Muscle of leg (tissue), 16 donors: ENCODE results near the gene CDK13. TPM values are rescaled to one million over a fixed set of nuclear protein-coding genes. Genes with fewer than 3 reads are reported as not detected.
"Not testable (repeated sequence)": the region's sequence is repeated elsewhere in the genome, so short reads cannot be mapped to it uniquely, and the experiment has no call there.

Source experiments
- DNase-seq: peaks from one replicate; pipeline ENCODE4 v3.0.0; 2013
- H3K27ac ChIP-seq: one replicate; pipeline ENCODE4 v1.5.1; 2013; ENCODE audit warnings: mild to moderate bottlenecking, low read length, control low read depth
- H3K27me3 ChIP-seq: one replicate; pipeline ENCODE4 v1.6.1; 2013; ENCODE audit warnings: low read length; ENCODE audit not compliant: control insufficient read depth, insufficient read depth
- H3K36me3 ChIP-seq: one replicate; pipeline ENCODE4 v1.6.1; 2013; ENCODE audit warnings: low read length; ENCODE audit not compliant: control insufficient read depth, insufficient read depth
- H3K4me1 ChIP-seq: one replicate; pipeline ENCODE4 v1.6.1; 2013; ENCODE audit warnings: low read length; ENCODE audit not compliant: control insufficient read depth, insufficient read depth
- H3K4me3 ChIP-seq: one replicate; pipeline ENCODE4 v1.5.1; 2013; ENCODE audit warnings: low read length, control low read depth
- H3K9me3 ChIP-seq: replicated peaks from 2 replicates; pipeline ENCODE4 v1.6.1; 2013; ENCODE audit warnings: low read depth, low read length; ENCODE audit not compliant: control insufficient read depth
- WGBS: methylation state at CpG from one replicate; pipeline ENCODE4 v1.1.5; 2013; ENCODE audit warnings: missing lambda C conversion rate; ENCODE audit not compliant: insufficient coverage; 5-methylcytosine and 5-hydroxymethylcytosine counted together
- long read RNA-seq, 11 donors: transcript quantifications; one replicate each; lab custom pipeline, GENCODE V29; 2026
- polyA plus RNA-seq, 8 donors: library from polyadenylated mRNA; unstranded; fragments of 120-200 nt; gene quantifications; one replicate each; pipeline versions ENCODE4 v1.2.1 to v1.2.3, GENCODE V29; 2013; ENCODE audit warnings: inconsistent platforms in 1 of 8, low replicate concordance in 1 of 8; ENCODE audit not compliant: insufficient read length in 8 of 8, insufficient read depth in 1 of 8
- total RNA-seq: library from RNA; stranded (reverse); fragments of 120-200 nt; gene quantifications from one replicate; pipeline ENCODE4 v1.2.4, GENCODE V29; 2013

The CDK13 gene
- total RNA-seq (52.8 TPM), polyA plus RNA-seq (10 to 100 TPM; 32.3 to 43.9 (median 33.8) TPM)
- long read RNA-seq, donor 1, full-length matches to known transcripts: 2 of 2 reads
- long read RNA-seq, donor 1, partial matches to known transcripts: 0 of 2 reads
- long read RNA-seq, donor 1, other reads (novel, unspliced or antisense): 0 of 2 reads
- long read RNA-seq, donor 2, partial matches to known transcripts: 0 of 1 reads
- long read RNA-seq, donor 2, other reads (novel, unspliced or antisense): 0 of 1 reads
- long read RNA-seq, donor 3, full-length matches to known transcripts: 3 of 11 reads
- long read RNA-seq, donor 3, partial matches to known transcripts: 8 of 11 reads
- long read RNA-seq, donor 3, other reads (novel, unspliced or antisense): 0 of 11 reads
- long read RNA-seq, donor 4, full-length matches to known transcripts: 10 of 18 reads
- long read RNA-seq, donor 4, partial matches to known transcripts: 8 of 18 reads
- long read RNA-seq, donor 4, other reads (novel, unspliced or antisense): 0 of 18 reads
- long read RNA-seq, donor 5, full-length matches to known transcripts: 10 of 10 reads
- long read RNA-seq, donor 5, partial matches to known transcripts: 0 of 10 reads
- long read RNA-seq, donor 5, other reads (novel, unspliced or antisense): 0 of 10 reads
- long read RNA-seq, donor 6, full-length matches to known transcripts: 3 of 147 reads
- long read RNA-seq, donor 6, partial matches to known transcripts: 144 of 147 reads
- long read RNA-seq, donor 6, other reads (novel, unspliced or antisense): 0 of 147 reads
- long read RNA-seq, donor 7, partial matches to known transcripts: 5 of 7 reads
- long read RNA-seq, donor 7, other reads (novel, unspliced or antisense): 0 of 7 reads
- long read RNA-seq, donor 8, partial matches to known transcripts: 0 of 1 reads
- long read RNA-seq, donor 8, other reads (novel, unspliced or antisense): 0 of 1 reads
- long read RNA-seq, donor 9, full-length matches to known transcripts: 7 of 7 reads
- long read RNA-seq, donor 9, partial matches to known transcripts: 0 of 7 reads
- long read RNA-seq, donor 9, other reads (novel, unspliced or antisense): 0 of 7 reads
- long read RNA-seq, donor 10, full-length matches to known transcripts: 8 of 8 reads
- long read RNA-seq, donor 10, partial matches to known transcripts: 0 of 8 reads
- long read RNA-seq, donor 10, other reads (novel, unspliced or antisense): 0 of 8 reads
- long read RNA-seq, donor 11, partial matches to known transcripts: 0 of 39 reads
- long read RNA-seq, donor 11, other reads (novel, unspliced or antisense): 35 of 39 reads

- H3K9me3 ChIP-seq: no peaks in the 10 kb centered on the region
- no peaks in the 10 kb centered on the region for H3K27me3 ChIP-seq
- peak; percentile 88 for DNase-seq
- H3K4me1 ChIP-seq: peaks cover 10% of the 10 kb centered on the region
- H3K4me3 ChIP-seq: peak within 1 kb of the TSS; percentile 87
- no peaks in the 10 kb centered on the region for H3K36me3 ChIP-seq
- WGBS: under 1% methylated on average over 59 of the region's 59 CpGs
- peak within 1 kb of the TSS; percentile 100 for H3K27ac ChIP-seq
Measured at GRCh38 chr7:39949971-39950472, at the start of gene CDK13. Gene CDK13, plus strand, starts transcription at chr7:39950256. Its CDS starts 386 bp downstream, at chr7:39950642.

- Histone ChIP-seq H3K4me3 (no peak overlapping the region), H3K9me3 (peaks cover 5% of the 10 kb centered on the region), H3K36me3 (no peaks in the 10 kb centered on the region), H3K27ac (no peak overlapping the region), H3K4me1 (no peaks in the 10 kb centered on the region), H3K27me3 (no peaks in the 10 kb centered on the region)
- DNase-seq: no peak
- 80% methylated on average over 1 of the region's 2 CpGs for WGBS
Measured at GRCh38 chr7:39904077-39904486, 46.0 kb upstream of the CDK13 start.

GRCh38 chr7:39908141-39908540 is 41.9 kb upstream of the CDK13 start:
- Histone ChIP-seq H3K27ac (no peak overlapping the region), H3K4me3 (no peak overlapping the region), H3K36me3 (no peaks in the 10 kb centered on the region), H3K9me3 (peaks cover 5% of the 10 kb centered on the region), H3K27me3 (no peaks in the 10 kb centered on the region), H3K4me1 (peaks cover 8% of the 10 kb centered on the region)
- no CpG with 5 or more reads among the region's 4 CpGs for WGBS
- no peak for DNase-seq

- H3K4me1 ChIP-seq: peaks cover 8% of the 10 kb centered on the region
- WGBS: 61% methylated on average over 3 of the region's 4 CpGs
- no peak overlapping the region for H3K4me3 ChIP-seq
- DNase-seq: no peak
- peaks cover 5% of the 10 kb centered on the region for H3K9me3 ChIP-seq
- no peak overlapping the region for H3K27ac ChIP-seq
- H3K27me3 ChIP-seq: no peaks in the 10 kb centered on the region
- H3K36me3 ChIP-seq: no peaks in the 10 kb centered on the region
Measured at GRCh38 chr7:39908973-39909372, 41.1 kb upstream of the CDK13 start.

GRCh38 chr7:39909526-39909925 is 40.5 kb upstream of the CDK13 start:
- Histone ChIP-seq H3K4me3 (no peak overlapping the region), H3K9me3 (peaks cover 5% of the 10 kb centered on the region), H3K27ac (no peak overlapping the region), H3K27me3 (no peaks in the 10 kb centered on the region), H3K36me3 (no peaks in the 10 kb centered on the region), H3K4me1 (peaks cover 8% of the 10 kb centered on the region)
- whole genome bisulfite sequencing: no CpG with 5 or more reads among the region's 1 CpG
- DNase-seq: no peak

GRCh38 chr7:39910108-39910869 is 39.8 kb upstream of the CDK13 start:
- WGBS: 21% methylated on average over 4 of the region's 7 CpGs
- peaks cover 8% of the 10 kb centered on the region for H3K4me1 ChIP-seq
- DNase-seq: peak; percentile 7
- H3K9me3 ChIP-seq: peaks cover 5% of the 10 kb centered on the region
- no peak overlapping the region for H3K27ac ChIP-seq
- no peaks in the 10 kb centered on the region for H3K27me3 ChIP-seq
- H3K4me3 ChIP-seq: no peak overlapping the region
- no peaks in the 10 kb centered on the region for H3K36me3 ChIP-seq

GRCh38 chr7:39911167-39911566 is 38.9 kb upstream of the CDK13 start:
- H3K4me1 ChIP-seq: peaks cover 8% of the 10 kb centered on the region
- H3K9me3 ChIP-seq: peaks cover 5% of the 10 kb centered on the region
- no peaks in the 10 kb centered on the region for H3K27me3 ChIP-seq
- H3K27ac ChIP-seq: no peak overlapping the region
- no peak overlapping the region for H3K4me3 ChIP-seq
- DNase-seq: no peak
- WGBS: no CpG with 5 or more reads among the region's 2 CpGs
- no peaks in the 10 kb centered on the region for H3K36me3 ChIP-seq

- not testable (repeated sequence) for H3K4me3 ChIP-seq, H3K27ac ChIP-seq, H3K9me3 ChIP-seq, H3K4me1 ChIP-seq, H3K27me3 ChIP-seq, DNase-seq, H3K36me3 ChIP-seq
- 94% methylated on average over 6 of the region's 8 CpGs for WGBS
Measured at GRCh38 chr7:39915847-39916246, 34.2 kb upstream of the CDK13 start.

- Histone ChIP-seq H3K27me3 (no peaks in the 10 kb centered on the region), H3K27ac (no peak overlapping the region), H3K4me3 (no peak overlapping the region), H3K9me3 (no peaks in the 10 kb centered on the region), H3K36me3 (no peaks in the 10 kb centered on the region), H3K4me1 (peaks cover 4% of the 10 kb centered on the region)
- 62% methylated on average over 2 of the region's 2 CpGs for WGBS
- DNase-seq: no peak
Measured at GRCh38 chr7:39919646-39920045, 30.4 kb upstream of the CDK13 start.
